PC-9 (cell line): ENCODE data around the gene COG5.

Experiments used
- EZH2 ChIP-seq: fragments of 200-600 bp; sonication (generic); IDR thresholded peaks from 2 replicates; pipeline ENCODE4 v1.8.0; 2017; ENCODE audit warnings: antibody characterized with exemption, low read depth
- TF ChIP-seq, protein P1 (sequence below): fragments of 200-600 bp; sonication (generic); conservative IDR thresholded peaks from 2 replicates; pipeline ENCODE4 v1.6.1; 2017; ENCODE audit warnings: mixed run types, antibody characterized with exemption, mild to moderate bottlenecking, moderate library complexity

- TF ChIP-seq, protein P1, sequence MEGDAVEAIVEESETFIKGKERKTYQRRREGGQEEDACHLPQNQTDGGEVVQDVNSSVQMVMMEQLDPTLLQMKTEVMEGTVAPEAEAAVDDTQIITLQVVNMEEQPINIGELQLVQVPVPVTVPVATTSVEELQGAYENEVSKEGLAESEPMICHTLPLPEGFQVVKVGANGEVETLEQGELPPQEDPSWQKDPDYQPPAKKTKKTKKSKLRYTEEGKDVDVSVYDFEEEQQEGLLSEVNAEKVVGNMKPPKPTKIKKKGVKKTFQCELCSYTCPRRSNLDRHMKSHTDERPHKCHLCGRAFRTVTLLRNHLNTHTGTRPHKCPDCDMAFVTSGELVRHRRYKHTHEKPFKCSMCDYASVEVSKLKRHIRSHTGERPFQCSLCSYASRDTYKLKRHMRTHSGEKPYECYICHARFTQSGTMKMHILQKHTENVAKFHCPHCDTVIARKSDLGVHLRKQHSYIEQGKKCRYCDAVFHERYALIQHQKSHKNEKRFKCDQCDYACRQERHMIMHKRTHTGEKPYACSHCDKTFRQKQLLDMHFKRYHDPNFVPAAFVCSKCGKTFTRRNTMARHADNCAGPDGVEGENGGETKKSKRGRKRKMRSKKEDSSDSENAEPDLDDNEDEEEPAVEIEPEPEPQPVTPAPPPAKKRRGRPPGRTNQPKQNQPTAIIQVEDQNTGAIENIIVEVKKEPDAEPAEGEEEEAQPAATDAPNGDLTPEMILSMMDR = no peak
- TF ChIP-seq EZH2 = no peak
These were observed 321.5 kb downstream of the COG5 start for GRCh38 chr7:107242267-107242666.
